Activated naive CD8-positive, alpha-beta T cell treated with anti-CD3 and anti-CD28 coated beads, Interleukin-2, amount 50 U/mL, for 24 hours (primary cell): Measurements from ENCODE around the gene COL6A6.

Experiments used
- ATAC-seq: fragments of 150-1000 bp; cut with Tn5 transposase; one replicate; pipeline ENCODE4 v1.10.0; 2021
- DNase-seq: peaks from one replicate; pipeline ENCODE4 v3.0.0; 2021
- H3K27ac Mint-ChIP-seq: one replicate; pipeline ENCODE4 v1.8.0; 2021; ENCODE audit warnings: mild to moderate bottlenecking, mixed read lengths
- H3K27me3 Mint-ChIP-seq: one replicate; pipeline ENCODE4 v1.8.0; 2021; ENCODE audit warnings: mixed read lengths
- H3K36me3 Mint-ChIP-seq: one replicate; pipeline ENCODE4 v1.8.0; 2021; ENCODE audit warnings: low read depth, mixed read lengths
- H3K4me1 Mint-ChIP-seq: one replicate; pipeline ENCODE4 v1.8.0; 2021; ENCODE audit warnings: mixed read lengths
- H3K4me3 Mint-ChIP-seq: one replicate; pipeline ENCODE4 v1.8.0; 2021; ENCODE audit warnings: mild to moderate bottlenecking, moderate library complexity, mixed read lengths
- H3K9me3 Mint-ChIP-seq: one replicate; pipeline ENCODE4 v1.8.0; 2021; ENCODE audit warnings: mixed read lengths

Gene COL6A6

DNA sequence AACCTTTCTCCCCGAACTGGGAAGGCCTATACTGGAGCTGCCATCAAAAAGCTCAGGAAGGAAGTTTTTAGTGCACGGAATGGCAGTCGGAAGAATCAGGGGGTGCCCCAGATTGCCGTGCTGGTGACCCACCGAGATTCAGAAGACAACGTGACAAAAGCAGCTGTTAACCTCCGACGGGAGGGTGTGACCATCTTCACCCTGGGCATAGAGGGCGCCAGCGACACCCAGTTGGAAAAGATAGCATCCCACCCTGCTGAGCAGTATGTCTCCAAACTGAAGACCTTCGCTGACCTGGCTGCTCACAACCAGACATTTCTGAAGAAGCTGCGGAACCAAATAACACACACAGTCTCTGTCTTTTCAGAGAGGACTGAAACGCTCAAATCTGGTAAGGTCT is 48.2 kb downstream of the COL6A6 start:
- no peak for ATAC-seq
- Mint-ChIP-seq H3K4me1 (no peaks in the 10 kb centered on the region), H3K4me3 (no peak overlapping the region), H3K36me3 (no peaks in the 10 kb centered on the region), H3K27ac (no peak overlapping the region), H3K27me3 (peaks cover 5% of the 10 kb centered on the region), H3K9me3 (no peaks in the 10 kb centered on the region)
- DNase-seq: no peak
